Ammon's horn (tissue), 1 donor: ENCODE data around the gene ABCC3.

Experiments used
- DNase-seq: peaks from one replicate; pipeline ENCODE4 v3.0.0-alpha.2; 2016; ENCODE audit warnings: low spot score

Gene ABCC3

DNA sequence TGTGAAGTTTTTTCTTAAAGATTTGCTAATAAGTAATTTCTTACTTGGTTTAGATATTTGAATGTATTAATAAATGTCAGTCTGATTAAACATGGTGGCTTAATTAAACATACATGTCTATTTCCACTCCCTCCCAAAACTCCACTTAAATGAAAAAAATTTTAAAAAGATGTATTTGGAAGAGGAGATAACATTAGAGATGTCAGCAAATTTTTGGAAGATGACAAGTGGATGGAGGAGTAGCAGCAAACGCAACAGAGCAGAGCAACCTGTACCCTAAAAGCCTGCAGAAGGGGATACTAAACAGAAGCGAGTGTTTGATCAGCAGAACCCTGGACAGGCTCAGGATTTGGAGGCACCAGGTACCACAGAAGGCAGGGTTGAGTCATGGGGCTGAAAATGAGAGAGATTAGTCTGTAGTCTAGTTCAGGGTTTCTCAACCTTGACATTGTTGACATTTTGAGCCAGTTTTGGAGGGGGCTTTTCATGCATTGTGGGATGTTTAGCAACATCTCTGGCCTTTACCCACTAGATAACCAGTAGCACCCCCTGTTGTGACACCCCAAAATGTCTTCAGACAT lies 102.5 kb downstream of the ABCC3 start:
- DNase-seq, result no peak

DNA sequence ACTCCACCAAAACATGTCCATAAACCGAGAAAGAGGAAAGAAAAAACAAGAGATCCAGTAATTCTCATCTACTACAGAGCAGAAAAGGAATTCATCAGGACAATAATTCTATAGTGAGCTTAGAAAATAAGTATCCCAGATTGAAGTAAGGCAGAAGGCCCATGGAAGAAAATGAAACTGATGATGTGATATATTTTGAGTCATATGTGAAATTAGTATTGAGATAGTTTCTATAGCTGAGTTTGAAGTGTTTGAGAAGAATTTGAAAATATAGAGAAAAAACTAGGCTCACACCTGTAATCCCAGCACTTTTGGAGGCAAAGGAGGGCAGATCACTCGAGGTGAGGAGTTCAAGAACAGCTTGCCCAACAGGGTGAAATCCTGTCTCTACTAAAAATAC lies 104.4 kb downstream of the ABCC3 start:
- DNase-seq, result no peak
